Transverse colon (tissue), 4 donors: Measurements from ENCODE around the gene BPIFB2. TPM values are rescaled to one million over a fixed set of nuclear protein-coding genes. Genes with fewer than 3 reads are reported as not detected.

Experiments used
- DNase-seq: peaks from one replicate; pipeline ENCODE4 v3.0.0-alpha.2; 2019
- H3K27ac ChIP-seq, 4 donors: fragments of 200-600 bp; sonication (generic); 2 replicates each; pipeline ENCODE4 v1.5.1; 2016 to 2018; ENCODE audit warnings: inconsistent platforms in 4 of 4
- H3K27me3 ChIP-seq: fragments of 200-600 bp; sonication (generic); 2 replicates; pipeline ENCODE4 v1.5.1; 2017; ENCODE audit warnings: inconsistent platforms
- H3K36me3 ChIP-seq, 4 donors: fragments of 200-600 bp; sonication (generic); 2 replicates each; pipeline ENCODE4 v1.5.1; 2017 to 2019; ENCODE audit warnings: inconsistent platforms in 4 of 4
- H3K4me1 ChIP-seq, 4 donors: fragments of 200-600 bp; sonication (generic); 2 replicates each; pipeline ENCODE4 v1.5.1; 2017 to 2020; ENCODE audit warnings: inconsistent platforms in 4 of 4
- H3K4me3 ChIP-seq, 4 donors: fragments of 200-600 bp; sonication (generic); 1 replicate in 1 of 4; 2 replicates in 3 of 4; pipeline versions ENCODE4 v1.5.1 to v1.6.1; 2017 to 2019; ENCODE audit warnings: inconsistent platforms in 4 of 4
- H3K9me3 ChIP-seq, 2 donors: fragments of 200-600 bp; sonication (generic); 2 replicates each; pipeline ENCODE4 v1.5.1; 2017 to 2019; ENCODE audit warnings: inconsistent platforms in 2 of 2
- EP300 ChIP-seq: sonication (generic); formaldehyde crosslinking; IDR thresholded peaks from one replicate; pipeline ENCODE4 v1.6.1; 2017; ENCODE audit warnings: antibody characterized with exemption, low read depth
- POLR2A ChIP-seq: fragments of 450-650 bp; IDR thresholded peaks from one replicate; pipeline ENCODE4 v1.6.1; 2016; ENCODE audit warnings: antibody characterized with exemption, mild to moderate bottlenecking, moderate library complexity
- POLR2AphosphoS5 ChIP-seq, 3 donors: sonication (generic); formaldehyde crosslinking; IDR thresholded peaks; one replicate each; pipeline ENCODE4 v1.6.1; 2016; ENCODE audit warnings: antibody characterized with exemption in 3 of 3
- WGBS, 2 donors: methylation state at CpG; one replicate each; pipeline ENCODE4 v1.1.5; 2018; ENCODE audit warnings: low coverage in 1 of 2; 5-methylcytosine and 5-hydroxymethylcytosine counted together
- in situ Hi-C, 4 donors: fragments of 200-750 bp; cut with MboI; loops; one replicate each; pipeline versions ENCODE4 v1.15.0 to v1.15.1; 2017; ENCODE audit warnings: low sequenced_read_pairs in 3 of 4, low pct_ligation_motif_present in 1 of 4, low pct_unique_long_range_greater_than_20kb in 1 of 4
- intact Hi-C: fragments of 100-400 bp; cut with DNase I; formaldehyde crosslinking; loops from one replicate; pipeline ENCODE4 v1.15.1; 2023; ENCODE audit warnings: low total_unique reads
- total RNA-seq, 4 donors: library from RNA; depleted of rRNA; stranded (reverse); fragments of >200 nt; gene quantifications; one replicate each; pipeline ENCODE4 v1.1.0, GENCODE V29; 2016
- TF ChIP-seq, protein P1 (sequence below), 5 experiments: fragments of 200-600 bp in 3 of 5; fragments of 450-650 bp in 2 of 5; sonication (generic) in 3 of 5; IDR thresholded peaks; 1 replicate in 2 of 5; 2 replicates in 3 of 5; pipeline ENCODE4 v1.5.1; 2016 to 2017; ENCODE audit warnings: antibody characterized with exemption in 5 of 5, inconsistent platforms in 3 of 5, mild to moderate bottlenecking in 2 of 5, moderate library complexity in 1 of 5

Gene BPIFB2
- total RNA-seq, 4 donors from 2014 or later, result not detected

DNA sequence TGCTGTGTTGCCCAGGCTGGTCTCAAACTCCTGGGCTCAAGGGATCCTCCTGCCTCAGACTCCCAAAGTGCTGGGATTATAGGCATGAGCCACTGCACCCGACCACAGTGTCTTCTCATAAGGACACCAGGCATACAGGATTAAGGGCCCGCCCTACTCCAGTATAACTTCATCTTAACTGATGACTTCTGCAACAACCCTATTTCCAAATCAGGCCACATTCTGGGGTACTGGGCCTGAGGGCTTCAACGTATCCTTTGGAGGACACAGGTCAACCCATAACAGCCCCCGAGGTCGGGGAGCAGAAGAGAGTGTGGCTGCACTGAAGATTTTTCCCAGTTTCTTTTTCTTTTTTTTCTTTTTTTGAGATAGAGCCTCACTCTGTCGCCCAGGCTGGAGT lies 42.9 kb upstream of the BPIFB2 start:
- WGBS, 2 donors, result 91 to 100% methylated on average over 1 to 6 of the region's 6 CpGs

DNA sequence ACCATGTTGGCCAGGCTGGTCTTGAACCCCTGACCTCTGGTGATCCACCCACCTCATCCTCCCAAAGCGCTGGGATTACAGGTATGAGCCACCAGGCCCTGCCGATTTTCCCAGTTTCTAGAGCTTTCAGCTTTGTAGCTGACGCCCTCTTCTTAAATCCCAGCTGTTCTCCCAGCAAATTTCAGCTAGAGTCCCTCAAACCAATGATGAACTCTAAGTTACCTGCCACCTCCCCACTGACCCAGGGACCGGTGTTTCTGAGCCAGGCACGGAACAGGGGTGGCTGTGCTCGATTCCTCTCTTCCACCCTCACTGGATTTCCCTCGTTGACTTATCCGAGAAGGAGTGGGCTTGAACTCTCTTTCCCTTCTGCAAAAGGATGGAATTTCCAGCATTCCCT lies 42.4 kb upstream of the BPIFB2 start:
- H3K27me3 ChIP-seq, result no peaks in the 10 kb centered on the region
- TF ChIP-seq POLR2AphosphoS5 (IDR thresholded peaks at IDR 0.05), result no peak
- in situ Hi-C loops, result no loop called here
- no peak overlapping the region for H3K4me3 ChIP-seq
- intact Hi-C loops, result no loop called here
- no peaks in the 10 kb centered on the region for H3K9me3 ChIP-seq
- H3K27ac ChIP-seq, result no peak overlapping the region
- no peaks in the 10 kb centered on the region for H3K4me1 ChIP-seq
- no peaks in the 10 kb centered on the region for H3K36me3 ChIP-seq
- WGBS, 2 donors, result 87% methylated on average over 8 of the region's 8 CpGs; no CpG with 5 or more reads in 1 of the 2 donors
- no peak for DNase-seq

More for the DNA sequence above, 42.9 kb upstream of the BPIFB2 start:
- H3K27ac ChIP-seq, result no peak overlapping the region
- intact Hi-C loops, result no loop called here
- no peak for DNase-seq
- no peak overlapping the region for H3K4me3 ChIP-seq
- H3K9me3 ChIP-seq, result no peaks in the 10 kb centered on the region
- no peaks in the 10 kb centered on the region for H3K4me1 ChIP-seq
- no peaks in the 10 kb centered on the region for H3K27me3 ChIP-seq
- TF ChIP-seq POLR2A (no peak), POLR2AphosphoS5 (IDR thresholded peaks at IDR 0.05) (no peak), EP300 (no peak)
- TF ChIP-seq, protein P1, sequence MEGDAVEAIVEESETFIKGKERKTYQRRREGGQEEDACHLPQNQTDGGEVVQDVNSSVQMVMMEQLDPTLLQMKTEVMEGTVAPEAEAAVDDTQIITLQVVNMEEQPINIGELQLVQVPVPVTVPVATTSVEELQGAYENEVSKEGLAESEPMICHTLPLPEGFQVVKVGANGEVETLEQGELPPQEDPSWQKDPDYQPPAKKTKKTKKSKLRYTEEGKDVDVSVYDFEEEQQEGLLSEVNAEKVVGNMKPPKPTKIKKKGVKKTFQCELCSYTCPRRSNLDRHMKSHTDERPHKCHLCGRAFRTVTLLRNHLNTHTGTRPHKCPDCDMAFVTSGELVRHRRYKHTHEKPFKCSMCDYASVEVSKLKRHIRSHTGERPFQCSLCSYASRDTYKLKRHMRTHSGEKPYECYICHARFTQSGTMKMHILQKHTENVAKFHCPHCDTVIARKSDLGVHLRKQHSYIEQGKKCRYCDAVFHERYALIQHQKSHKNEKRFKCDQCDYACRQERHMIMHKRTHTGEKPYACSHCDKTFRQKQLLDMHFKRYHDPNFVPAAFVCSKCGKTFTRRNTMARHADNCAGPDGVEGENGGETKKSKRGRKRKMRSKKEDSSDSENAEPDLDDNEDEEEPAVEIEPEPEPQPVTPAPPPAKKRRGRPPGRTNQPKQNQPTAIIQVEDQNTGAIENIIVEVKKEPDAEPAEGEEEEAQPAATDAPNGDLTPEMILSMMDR (IDR thresholded peaks at IDR 0.05), result no peak
- in situ Hi-C loops, result no loop called here
- H3K36me3 ChIP-seq, result no peaks in the 10 kb centered on the region

DNA sequence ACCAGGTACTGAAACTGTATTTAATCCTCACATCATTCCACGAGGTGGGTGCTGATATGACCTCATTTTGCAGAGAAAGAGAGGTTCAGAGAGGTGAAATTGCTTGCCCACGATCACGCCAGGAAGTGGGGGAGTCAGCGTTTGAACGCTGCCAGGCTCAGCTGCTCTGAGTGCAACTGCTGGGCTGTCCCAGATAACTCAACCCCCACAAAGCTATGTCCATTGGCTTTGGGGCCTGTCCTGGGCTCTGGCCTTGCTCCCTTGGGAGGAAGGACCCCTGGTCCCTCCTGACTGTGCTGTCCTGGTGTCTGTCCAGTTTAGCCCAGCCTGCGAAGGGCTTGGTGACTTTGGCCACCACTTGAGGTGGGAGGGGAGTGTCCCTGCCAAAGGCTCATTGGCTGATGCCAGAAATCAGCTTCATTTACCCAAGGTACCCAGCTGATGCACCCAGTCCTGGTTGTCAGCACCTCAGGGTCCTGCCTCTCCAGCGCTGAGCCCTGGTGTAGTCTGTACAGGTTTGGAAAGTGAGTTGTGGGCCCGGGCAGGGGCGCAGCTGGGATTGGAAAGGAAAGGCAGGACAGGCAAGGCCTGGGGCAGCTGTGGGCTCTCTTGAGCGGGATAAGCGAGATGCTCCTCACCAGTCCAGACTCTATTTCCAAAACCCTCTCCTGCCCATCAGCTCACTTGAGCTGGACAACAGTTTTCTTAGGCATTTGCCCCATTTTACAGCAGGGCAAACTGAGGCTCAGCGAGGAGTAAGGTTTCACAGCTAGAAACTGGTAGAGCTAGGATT lies 41.7 kb upstream of the BPIFB2 start:
- no peaks in the 10 kb centered on the region for H3K27me3 ChIP-seq
- H3K27ac ChIP-seq, result no peak overlapping the region
- H3K9me3 ChIP-seq, result no peaks in the 10 kb centered on the region
- no peak overlapping the region for H3K4me3 ChIP-seq
- 67% methylated on average over 12 of the region's 12 CpGs; no CpG with 5 or more reads in 1 of the 2 donors for WGBS, 2 donors
- H3K4me1 ChIP-seq, result no peaks in the 10 kb centered on the region
- in situ Hi-C loops, result no loop called here
- DNase-seq, result no peak
- TF ChIP-seq POLR2AphosphoS5 (IDR thresholded peaks at IDR 0.05), result no peak
- no peak for TF ChIP-seq EP300
- no peak for TF ChIP-seq POLR2A
- TF ChIP-seq, protein P1 (IDR thresholded peaks at IDR 0.05), result no peak
- intact Hi-C loops, result no loop called here
- no peaks in the 10 kb centered on the region for H3K36me3 ChIP-seq

DNA sequence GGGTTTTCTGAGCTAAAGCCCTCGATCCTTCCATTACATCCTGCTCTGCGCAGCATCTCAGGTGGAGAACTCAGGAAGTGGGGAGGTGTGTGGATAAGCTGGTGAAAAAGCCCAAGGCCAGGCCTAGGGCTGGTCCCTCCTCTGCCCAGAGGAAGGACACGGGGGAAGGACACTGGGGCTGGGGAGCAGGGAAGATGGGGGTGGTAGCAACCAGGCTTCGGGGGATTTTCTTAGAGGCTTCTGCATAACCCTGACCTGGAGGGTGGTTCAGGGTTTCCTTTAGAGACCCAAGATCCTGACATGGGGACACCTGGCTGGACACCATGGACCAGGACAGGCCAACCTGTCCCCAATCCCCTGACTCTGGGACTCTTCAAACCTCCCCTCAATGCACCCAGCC lies 41.1 kb upstream of the BPIFB2 start:
- no peaks in the 10 kb centered on the region for H3K36me3 ChIP-seq
- H3K27me3 ChIP-seq, result no peaks in the 10 kb centered on the region
- H3K4me1 ChIP-seq, result no peaks in the 10 kb centered on the region
- in situ Hi-C loops (no loop called here), intact Hi-C loops (no loop called here)
- no peaks in the 10 kb centered on the region for H3K9me3 ChIP-seq
- TF ChIP-seq POLR2A (no peak), EP300 (no peak), POLR2AphosphoS5 (IDR thresholded peaks at IDR 0.05) (no peak)
- TF ChIP-seq, protein P1 (IDR thresholded peaks at IDR 0.05), result no peak
- no peak overlapping the region for H3K4me3 ChIP-seq
- H3K27ac ChIP-seq, result no peak overlapping the region
- 92% methylated on average over 4 of the region's 4 CpGs; no CpG with 5 or more reads in 1 of the 2 donors for WGBS, 2 donors
- no peak for DNase-seq
